ENCODE data around the gene CD68. TPM values are rescaled to one million over a fixed set of nuclear protein-coding genes. Genes with fewer than 3 reads are reported as not detected.

CD68 gene
- total RNA-seq, 1 donor from 2014 or later = 5.0 TPM

GRCh38 chr17:7574176-7574953 is 5.1 kb upstream of the CD68 start:
- no peaks in the 10 kb centered on the region for H3K9me3 Mint-ChIP-seq
- H3K4me3 Mint-ChIP-seq = peak overlapping the region; percentile 99
- TF ChIP-seq CTCF (conservative IDR thresholded peaks at IDR 0.05) = no peak
- peaks cover 51% of the 10 kb centered on the region for H3K36me3 Mint-ChIP-seq
- peaks cover 6% of the 10 kb centered on the region for H3K27me3 Mint-ChIP-seq
- peaks cover 44% of the 10 kb centered on the region for H3K4me1 Mint-ChIP-seq (ENCODE audit: unreplicated experiment)
- DNase-seq (ENCODE audit: extremely low spot score, unreplicated experiment) = no peak
- H3K27ac Mint-ChIP-seq = peak overlapping the region; percentile 100

GRCh38 chr17:7575481-7575883 is 4.0 kb upstream of the CD68 start:
- Mint-ChIP-seq H3K4me1 (ENCODE audit: unreplicated experiment) (peaks cover 55% of the 10 kb centered on the region), H3K27ac (peak overlapping the region; percentile 100), H3K9me3 (no peaks in the 10 kb centered on the region), H3K4me3 (peak overlapping the region; percentile 99), H3K27me3 (peaks cover 6% of the 10 kb centered on the region), H3K36me3 (peaks cover 49% of the 10 kb centered on the region)
- no peak for TF ChIP-seq CTCF (conservative IDR thresholded peaks at IDR 0.05)
- DNase-seq (ENCODE audit: extremely low spot score, unreplicated experiment) = no peak

GRCh38 chr17:7575959-7576358 is 3.5 kb upstream of the CD68 start:
- Mint-ChIP-seq H3K27me3 (peaks cover 6% of the 10 kb centered on the region), H3K36me3 (peaks cover 51% of the 10 kb centered on the region), H3K27ac (peak overlapping the region; percentile 100), H3K4me1 (ENCODE audit: unreplicated experiment) (peaks cover 60% of the 10 kb centered on the region), H3K4me3 (peak overlapping the region; percentile 57), H3K9me3 (no peaks in the 10 kb centered on the region)
- DNase-seq (ENCODE audit: extremely low spot score, unreplicated experiment) = no peak
- TF ChIP-seq CTCF (conservative IDR thresholded peaks at IDR 0.05) = no peak

- Mint-ChIP-seq H3K4me3 (peak overlapping the region; percentile 57), H3K4me1 (ENCODE audit: unreplicated experiment) (peaks cover 62% of the 10 kb centered on the region)
These were observed 3.0 kb upstream of the CD68 start for GRCh38 chr17:7576432-7576937.

More at GRCh38 chr17:7576432-7576937, 3.0 kb upstream of the CD68 start:
- Mint-ChIP-seq H3K36me3 (peaks cover 54% of the 10 kb centered on the region), H3K9me3 (no peaks in the 10 kb centered on the region), H3K27ac (peak overlapping the region; percentile 100), H3K27me3 (peaks cover 6% of the 10 kb centered on the region)
- no peak for TF ChIP-seq CTCF (conservative IDR thresholded peaks at IDR 0.05)
- DNase-seq (ENCODE audit: extremely low spot score, unreplicated experiment) = no peak

Measured in type B pancreatic cell (in vitro differentiated cells).